GM21737 (cell line): ENCODE measurements around the gene AGXT.

ENCODE experiments used
- ATAC-seq: cut with Tn5 transposase; IDR thresholded peaks from one replicate; pipeline ENCODE4 v1.9.1; 2021; ENCODE audit warnings: mild to moderate bottlenecking, moderate library complexity; ENCODE audit not compliant: unreplicated experiment

AGXT gene

DNA sequence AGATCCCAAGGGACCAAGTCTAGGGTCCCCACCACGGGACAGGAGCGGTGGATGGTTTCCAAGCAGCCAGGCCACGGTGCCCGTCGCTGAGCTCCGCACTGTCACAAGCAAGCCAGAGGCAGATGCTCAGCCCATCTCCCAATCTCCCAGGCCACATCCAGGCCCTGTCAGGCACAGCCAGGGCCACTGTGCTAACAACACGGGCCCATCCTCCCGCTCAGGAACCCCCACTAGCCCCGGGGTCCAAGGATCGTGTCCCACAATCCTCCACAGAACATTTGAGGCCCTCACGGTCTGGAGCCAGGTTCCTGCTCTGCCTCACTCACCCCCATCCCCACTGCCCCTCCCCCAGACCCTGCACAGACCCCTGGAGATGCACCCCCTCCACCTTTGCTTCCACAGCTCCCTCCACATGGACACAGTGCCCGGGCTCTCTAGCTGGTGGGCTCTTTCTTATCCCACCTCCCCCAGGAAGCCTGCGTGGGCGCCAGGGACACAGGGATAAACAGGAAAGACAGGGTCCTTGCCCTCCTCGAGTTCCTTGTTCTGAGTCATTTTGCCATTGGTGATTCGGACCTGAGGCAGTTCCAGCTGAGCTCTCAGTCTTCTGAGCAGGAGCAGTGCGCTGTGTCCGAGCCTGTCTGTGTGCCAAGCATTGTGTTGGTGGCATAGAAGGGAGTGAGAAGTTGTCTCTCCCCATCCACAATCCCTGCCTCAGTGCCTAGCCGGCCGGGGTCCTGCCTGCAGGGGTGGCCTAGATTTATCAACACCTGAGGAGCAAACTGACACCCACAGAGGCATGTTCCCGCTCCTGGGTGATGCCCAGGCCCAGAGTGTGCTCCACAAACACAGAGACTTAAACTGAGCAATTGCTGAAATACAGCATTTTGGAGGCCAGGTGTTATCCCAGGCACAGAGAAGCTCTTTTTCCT, 44.5 kb downstream of the AGXT start:
- ATAC-seq: no peak

DNA sequence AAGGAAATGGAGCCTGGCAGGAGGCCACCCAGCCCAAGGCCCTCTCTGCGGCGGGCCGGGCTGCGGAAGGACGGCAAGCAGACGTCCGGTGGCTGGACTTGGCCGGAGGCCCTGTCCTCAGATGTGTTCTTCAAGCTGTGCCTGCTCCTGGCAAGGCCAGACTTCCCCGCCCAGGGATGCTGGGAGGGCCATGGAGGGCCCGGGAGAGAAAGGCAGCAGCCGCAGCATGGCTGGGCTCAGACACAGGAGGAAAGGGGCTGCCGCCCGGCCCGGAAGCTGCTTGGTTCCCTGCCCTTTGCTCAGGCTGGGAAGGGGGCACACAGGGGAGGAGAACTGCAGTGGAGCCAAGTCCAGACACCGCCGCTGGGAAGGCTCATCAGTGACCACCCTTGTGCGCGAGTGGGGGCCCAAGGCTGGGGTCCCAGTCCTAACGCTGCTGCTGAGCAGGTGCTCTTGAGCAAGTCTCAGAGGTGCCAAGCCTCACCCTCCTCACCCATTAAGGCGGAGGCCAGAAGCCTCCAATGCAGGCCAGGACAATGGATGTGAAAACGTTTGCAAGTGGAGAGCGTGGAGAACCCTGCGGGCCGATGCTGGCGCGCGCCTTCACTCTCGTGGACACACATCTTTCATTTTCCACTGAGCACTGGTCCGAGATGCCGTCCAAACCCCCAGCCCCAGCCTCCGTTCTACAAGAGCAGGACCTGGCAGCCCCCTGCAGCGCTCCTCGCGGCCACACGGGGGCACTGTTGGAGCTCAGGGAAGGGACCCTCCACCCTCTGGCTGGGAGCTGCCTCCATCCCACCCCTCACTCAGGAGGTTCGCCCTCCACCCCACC, 45.4 kb downstream of the AGXT start:
- no peak for ATAC-seq

DNA sequence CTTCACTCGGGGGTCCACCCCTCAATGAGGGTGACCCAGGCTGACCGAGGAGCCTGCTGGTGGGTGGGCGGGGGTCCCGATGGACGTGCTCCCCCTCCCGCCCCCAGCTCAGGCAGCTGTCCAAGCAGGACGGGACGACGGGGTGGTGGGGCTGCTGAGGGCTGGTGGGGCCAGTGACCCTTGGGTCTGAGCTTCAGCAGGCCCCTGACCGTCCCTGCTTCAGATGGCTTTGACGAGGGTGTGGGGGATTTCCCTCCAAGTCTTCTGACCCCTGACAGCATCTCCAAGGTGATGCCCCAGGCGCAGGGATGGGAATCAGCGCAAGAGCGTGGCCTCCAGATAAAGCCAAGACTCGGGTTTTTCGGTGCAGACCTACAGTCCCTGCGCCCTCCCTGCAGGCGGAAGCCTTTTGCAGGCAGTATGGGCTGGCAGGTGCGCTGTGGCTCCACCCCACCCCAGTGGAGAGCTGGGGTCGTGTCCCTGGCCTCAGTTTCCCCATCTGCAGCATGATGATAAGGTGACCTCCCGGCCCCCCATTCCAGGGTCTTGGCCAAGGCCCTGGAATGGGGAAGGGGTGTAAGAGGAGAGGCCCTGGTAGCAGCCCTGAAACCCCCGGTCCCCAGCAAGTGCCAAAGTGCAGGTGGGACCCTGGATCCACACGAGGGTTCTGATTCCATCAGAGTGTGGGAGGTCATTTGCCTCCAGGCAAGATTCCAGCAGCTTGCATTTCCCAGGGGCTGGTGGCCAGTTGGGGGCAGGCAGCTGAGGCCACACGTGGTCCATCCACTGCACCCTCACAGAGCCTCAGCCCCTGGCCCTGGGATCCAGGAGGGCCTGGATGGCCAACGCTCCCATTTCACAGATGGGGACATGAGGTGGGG, 46.3 kb downstream of the AGXT start:
- no peak for ATAC-seq

DNA sequence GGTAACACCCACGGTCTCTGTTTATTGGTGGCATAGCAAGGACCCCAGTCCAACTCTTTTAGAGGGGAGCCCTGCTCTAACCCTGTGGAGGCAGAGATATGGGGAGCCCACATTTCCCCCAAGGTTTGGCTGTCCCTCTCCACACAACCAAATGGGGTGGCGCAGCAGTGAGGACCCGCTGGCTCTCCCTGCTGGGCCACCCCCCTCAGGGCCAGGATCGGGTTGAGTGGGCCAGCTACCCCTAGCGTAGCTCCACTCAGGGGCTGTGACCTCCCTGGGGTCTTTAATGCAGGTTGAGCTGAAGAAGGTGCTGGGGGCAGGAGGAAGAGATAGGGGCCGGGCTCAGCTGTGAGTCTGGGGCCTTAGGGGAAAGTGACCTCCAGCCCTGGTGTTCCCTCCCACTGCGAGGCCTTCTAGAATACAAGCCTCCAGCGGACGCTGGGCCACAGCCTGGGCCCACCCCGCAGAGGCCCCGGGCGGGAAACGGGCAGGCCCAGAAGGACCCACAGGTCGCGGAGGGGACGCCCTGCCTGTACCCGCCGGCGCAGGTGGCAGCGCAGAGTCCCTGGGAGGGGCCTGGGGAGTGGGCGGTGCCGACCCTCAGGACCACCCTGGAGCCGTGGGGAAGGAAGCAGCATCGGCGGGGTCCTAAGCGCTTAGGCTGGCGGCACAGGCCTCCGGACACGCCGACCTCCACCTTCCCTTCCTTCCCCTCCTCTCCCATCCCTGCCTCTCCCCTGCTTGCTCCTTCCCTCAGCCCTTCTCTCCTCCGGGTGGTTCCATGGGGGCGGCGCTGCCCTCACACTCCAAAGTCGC, 47.1 kb downstream of the AGXT start:
- no peak for ATAC-seq

DNA sequence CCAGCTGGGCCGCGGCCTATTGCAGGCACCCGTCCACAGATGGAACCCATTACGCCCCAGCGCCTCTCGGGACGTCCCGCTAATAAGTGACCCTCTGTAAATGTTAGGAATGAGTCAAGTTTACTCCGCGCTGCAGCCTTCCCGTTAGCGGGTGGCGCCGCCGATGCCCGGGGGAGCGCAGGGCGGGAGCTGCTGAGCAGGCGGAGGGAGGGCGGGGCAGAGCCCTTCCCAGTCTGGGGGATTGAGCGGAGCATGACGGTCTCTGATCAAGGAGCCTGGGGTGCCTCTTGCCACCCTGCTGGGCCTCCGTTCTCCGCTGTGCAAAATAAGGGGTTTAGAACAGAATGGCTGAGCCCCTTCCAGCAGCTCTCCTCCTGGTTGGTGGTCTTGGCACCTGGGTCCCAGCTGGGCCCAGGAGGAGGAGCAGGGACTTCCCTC, 48.0 kb downstream of the AGXT start:
- ATAC-seq: no peak

DNA sequence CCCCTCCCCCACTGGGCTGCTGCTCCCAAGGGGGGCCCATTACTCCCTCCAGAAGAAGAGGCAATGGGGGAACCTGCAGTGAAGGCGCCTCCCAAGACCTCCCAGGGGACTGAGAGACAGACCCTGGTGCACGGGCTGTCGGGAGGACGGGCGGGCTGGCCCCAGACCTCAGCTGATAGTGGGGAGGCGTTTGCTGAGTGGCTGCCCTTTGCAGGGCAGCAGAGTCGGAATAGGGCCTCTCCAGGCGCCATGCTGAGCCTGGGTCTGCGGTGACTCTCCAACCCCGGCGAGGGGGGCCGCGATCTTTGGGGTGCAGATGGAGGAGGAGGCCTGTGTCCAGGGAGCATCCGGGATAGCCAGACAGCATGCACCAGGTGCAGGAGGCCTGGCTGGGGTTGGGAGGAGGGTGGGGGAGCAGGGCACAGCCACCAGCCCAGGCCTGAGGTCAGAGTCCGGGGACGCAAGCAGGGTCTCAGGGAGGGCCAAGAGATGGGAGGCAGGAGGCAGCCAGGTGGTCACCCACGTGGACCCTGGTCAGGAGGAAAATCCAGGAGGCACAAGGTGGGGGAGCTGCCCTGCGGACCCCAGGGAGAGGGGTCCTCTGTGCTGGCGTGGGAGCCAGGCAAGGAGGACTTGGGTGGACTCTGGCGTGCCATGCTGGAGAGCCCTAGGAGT, 48.5 kb downstream of the AGXT start:
- ATAC-seq: no peak

DNA sequence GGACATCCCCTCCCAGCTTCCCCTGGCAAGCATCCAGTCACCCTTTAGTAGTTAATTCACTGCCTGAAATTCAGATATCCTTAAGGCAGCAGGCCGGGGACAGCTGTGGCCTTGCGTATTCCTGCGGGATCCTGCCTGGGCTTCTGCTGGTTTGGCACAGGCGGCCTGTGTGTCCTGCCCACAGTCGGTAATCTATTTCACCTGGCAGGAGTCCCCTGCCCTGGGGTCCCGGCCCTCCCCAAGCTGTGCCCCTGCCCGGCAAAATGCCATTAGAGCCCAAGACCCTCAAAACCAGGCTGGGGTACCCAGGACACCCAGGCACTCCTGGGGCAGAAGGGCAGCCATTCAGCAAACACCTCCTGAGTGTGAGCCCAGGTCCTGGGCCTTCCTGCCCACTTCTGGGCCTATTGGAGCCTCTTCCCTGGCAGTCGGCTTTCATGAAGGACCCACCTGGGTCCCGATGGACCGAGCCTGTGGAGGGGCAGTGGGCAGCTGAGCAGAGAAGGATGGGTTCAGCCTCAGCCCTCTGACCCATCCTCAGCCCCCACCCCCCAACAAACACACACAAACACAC, 49.1 kb downstream of the AGXT start:
- no peak for ATAC-seq

DNA sequence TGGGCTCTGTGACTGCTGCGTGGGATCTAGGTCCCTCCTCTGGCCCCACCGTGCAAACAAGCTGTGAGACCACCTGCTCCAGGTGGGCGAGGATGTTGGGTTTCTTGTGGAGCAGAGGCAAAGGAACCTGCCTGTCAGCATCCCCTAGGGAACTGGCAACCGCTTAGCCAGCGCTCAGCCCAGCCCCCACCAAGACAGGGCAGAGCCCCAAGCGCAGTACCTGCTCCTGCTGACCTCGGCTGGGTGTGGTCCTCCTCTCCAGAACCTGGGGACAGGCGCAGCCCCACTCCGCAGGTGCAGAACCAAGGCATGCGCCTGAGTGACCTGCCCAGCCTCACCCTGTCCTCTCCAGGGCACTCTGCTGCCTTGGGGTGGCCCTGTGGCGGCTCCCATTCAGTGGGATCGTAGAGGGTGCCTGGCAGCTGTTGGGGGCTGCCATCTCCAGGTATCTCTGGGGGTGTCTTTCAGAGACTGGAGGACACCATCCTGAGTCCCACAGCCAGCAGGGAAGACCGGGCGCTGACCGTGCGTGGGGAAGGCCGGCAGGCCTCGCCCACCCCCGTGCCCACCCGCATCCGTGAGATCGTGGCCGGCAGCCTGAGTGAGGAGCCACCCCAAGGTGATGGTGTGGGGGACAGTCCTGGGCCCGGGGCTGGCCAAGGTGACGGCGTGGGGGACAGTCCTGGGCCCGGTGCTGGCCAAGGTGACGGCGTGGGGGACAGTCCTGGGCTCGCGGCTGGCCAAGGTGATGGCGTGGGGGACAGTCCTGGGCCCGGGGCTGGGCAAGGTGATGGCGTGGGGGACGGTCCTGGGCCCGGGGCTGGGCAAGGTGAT, 49.9 kb downstream of the AGXT start:
- no peak for ATAC-seq

DNA sequence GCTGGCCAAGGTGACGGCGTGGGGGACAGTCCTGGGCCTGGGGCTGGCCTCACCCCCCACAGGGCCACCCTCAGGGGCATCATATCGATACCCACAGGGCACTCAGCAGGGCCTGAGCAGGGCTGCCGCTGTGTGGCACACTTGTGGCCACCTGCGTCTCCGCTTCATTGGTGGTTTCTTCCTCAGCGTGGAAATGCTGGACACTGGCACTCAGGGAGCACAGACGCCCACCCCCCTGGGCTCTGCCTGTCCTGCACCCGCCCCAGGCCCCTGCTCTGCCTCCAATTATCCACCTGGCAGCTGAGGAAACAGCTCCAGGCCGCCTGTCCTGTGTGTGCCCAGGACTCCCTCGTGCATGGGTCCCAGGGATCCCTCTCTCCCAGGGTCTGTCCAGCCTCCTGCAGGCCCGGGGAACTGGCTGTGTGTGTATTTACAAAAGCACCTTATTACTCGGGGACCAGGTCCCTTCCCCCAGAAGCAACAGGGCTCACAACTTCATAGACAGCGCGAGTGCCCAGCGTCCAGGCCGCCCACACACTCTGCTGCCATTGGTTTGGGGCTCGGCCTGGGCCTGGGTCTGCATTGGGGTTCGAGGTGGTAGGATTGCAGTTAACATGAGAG, 50.6 kb downstream of the AGXT start:
- ATAC-seq: no peak

DNA sequence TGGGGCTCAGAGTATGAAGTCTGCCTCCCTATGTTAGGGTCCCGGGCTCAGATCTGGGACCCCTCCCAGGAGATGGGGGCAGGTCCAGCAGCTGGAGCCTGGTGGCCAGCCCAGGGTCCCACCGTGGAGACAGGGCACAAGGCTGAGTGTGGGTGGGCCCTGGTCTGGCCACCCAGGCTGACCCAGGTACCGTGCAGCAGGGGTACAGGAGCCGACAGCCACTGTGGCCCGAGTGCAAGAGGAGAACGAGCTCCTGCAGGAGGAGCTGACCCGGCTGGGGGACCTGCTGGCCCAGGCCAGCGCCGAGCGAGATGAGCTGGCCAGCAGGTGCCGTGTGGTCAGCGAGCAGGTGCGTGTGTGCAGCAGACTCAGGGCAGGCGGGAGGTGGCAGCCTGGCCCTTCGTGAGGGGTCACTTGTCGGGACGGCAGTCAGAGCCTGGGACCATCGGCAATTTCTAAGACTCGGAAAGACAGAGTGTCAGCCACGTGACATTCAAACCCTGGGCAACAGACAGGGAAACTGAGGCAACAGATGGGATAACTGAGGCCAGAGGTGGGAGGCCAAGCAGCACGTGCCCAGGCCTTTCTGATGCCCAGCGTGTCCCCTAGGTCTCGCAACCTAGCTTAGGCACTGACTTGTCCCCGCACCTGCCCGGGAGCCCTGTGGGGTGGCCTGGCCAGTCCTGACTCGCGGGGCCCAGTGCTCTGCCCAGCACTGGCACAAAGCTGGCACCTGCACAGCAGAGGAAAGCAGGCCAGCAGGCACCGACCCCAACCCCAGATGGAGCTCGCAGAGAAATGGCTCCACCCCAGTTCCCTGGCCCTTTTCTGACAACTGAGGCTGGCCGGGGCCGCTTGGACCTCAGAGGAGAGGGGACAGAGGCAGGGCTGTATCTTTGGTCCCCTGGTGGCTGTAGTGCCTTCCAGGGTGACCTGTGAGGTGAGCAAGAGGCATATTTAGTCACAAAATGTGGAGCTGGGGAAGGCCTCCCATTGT, 51.5 kb downstream of the AGXT start:
- no peak for ATAC-seq

DNA sequence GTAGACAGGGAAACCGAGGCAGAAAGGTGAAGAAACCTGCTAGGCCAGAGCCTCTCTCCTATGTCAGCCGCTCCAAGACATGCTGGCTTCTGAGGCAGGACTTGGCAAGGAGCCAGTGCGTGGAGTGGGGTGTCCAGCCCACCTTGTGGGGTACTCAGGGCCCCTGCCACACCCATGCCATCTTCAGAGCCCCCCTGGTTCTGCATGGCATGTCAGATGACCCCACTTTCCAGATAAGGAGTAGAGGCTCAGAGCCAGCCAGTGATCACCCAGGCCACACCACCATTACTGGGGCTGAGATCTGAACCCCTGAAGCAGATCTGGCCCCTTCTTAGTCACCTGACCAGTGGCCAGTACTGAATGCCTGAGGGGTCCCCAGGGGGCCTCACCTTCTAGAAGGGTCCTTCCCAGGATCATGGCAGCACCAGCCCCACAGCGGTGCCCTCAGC, 52.2 kb downstream of the AGXT start:
- no peak for ATAC-seq

DNA sequence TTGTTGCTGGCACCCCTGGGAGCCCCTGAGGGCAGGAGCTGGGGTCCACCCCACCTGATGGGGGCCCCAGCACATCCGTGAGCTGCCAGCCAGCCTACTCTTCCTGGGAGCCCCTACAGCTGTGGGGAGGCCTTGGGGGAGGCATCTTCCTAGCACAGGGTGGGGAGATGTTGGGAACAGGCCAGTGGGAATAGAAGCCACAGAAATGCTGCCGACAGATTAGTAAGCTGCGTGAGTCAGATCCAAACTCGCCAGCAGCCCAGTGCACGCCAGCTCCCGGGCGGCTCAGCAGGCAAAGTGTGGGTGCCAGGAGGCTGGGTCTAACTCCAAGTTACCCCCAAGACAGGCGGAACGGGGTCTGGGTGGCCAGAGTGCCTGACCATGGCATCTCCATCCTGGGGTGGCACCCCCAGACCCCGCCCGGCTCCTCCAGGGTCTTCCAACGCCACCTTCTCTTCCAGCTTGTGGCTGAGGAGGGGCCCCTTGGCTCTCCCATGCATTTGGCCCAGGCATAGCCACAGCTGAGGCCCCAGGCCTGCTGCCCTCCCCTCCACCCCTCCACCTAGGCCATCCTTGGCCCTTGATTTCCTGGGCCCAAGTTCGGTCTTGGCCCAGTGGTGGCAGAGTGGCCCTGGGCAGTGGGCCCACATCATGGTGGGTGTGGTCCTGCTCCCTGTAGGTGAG, 52.8 kb downstream of the AGXT start:
- ATAC-seq: no peak

DNA sequence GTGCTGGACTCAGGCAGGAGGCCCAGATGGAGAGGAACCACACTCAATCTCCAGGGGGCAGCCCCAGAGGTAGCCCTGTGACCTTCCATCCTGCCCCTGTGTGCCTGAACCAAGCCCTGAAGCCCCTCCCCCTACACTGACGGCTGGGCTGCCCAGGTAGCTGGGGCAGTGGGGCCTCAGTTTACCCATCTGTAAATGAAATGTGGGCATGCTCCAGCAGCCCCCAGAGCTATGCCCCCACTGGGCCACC, 53.3 kb downstream of the AGXT start:
- ATAC-seq: no peak

DNA sequence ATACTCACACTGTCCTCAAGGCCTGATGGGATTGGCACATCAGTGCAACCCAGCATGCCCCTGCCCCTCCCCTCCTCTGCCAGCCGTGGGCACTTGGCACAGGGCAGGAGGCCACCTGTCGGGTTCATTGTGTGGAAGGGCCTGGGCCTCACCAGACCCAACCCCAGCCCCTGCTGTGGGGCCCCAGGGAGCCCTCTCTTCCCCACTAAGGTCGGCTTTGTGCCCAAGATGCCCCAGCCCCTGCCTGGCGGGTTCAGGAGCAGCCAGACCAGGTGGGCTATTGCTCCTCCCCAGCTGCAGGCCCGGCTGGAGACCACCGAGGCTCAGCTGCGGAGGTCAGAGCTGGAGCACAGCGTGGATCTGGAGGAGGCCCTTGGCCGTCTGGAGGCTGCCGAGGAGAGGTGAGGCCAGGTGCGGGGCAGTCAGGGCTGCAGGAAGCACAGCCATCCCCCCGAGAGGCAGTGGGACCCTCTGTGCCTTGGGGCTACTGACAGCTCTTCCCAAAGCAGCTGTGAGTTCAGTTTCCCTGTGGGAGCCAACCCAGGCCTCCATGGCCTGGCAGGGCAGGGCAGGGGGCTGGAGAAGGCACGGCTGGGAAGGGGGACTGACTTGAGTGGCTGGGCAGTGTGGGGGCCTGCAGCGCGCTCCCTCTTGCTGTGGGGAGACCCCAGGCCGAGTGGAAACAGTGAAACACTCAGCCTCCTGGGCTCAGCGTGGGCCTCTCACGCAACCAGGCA, 53.8 kb downstream of the AGXT start:
- no peak for ATAC-seq

DNA sequence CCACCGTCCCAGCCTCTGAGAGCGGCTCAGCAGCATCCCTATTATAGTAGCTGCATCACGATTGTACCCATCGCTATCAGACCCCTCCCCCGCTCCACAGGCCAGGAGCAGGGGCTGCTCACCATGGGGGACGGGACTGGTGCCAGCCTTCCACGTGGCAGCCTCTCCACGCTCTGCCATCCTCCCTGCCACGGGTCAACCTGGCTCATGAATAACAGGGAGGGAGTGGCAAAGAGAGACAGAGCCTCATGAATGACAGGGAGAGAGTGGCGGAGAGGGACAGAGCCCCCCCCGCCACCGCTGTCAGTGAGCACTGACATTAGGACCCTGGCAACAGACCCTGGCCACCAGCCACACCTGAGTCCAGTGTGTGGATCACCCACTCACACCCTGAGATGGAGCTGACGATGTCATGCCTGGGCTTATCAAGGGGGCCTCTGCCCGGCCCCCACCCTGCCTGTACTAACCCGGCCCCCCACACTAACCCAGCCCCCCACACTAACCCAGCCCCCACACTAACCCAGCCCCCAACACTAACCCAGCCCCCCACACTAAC, 54.4 kb downstream of the AGXT start:
- no peak for ATAC-seq
